SH-SY5Y (cell line): ENCODE results near the gene CTRB2.

Source experiments
- GATA2 ChIP-seq: IDR thresholded peaks from 2 replicates; pipeline ENCODE4 v1.6.1; 2011; ENCODE audit warnings: mild to moderate bottlenecking, low read depth, low read length
- GATA3 ChIP-seq: IDR thresholded peaks from 2 replicates; pipeline ENCODE4 v1.6.1; 2011; ENCODE audit warnings: low read depth, mild to moderate bottlenecking, low read length, moderate library complexity

DNA sequence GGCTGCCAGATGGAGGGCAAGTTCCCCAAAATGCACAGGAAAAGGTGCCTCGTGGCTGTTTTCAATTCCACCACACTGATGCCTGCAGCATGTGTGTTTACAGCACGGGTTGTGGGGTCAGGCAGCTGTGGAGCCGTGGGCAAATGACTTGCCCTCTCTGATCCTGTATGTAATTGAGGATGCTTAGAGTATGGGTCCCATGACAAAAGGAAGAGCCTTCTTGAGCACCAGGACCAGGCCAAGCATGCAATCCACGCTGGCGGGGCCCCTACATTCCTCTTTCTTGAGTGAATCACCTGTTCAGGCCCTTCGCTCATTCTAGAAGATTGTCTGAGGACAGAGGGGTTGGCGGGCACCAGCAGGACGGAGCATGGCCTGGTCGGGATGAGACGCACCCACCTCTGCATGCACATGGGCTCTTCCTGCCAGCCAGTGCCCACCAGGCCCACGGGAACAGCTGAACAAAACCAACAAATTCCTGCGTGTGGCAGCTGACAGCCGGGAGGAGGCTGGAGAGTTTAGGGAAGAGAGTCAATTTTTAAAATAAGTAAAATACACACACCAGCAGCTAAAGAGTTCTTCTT, 1.4 kb upstream of the CTRB2 start:
- no peak for TF ChIP-seq GATA3
- no peak for TF ChIP-seq GATA2
